NCI-H2196 (cell line): ENCODE measurements around the gene RFX4.
A peak's percentile ranks its signal among the peaks of the same experiment; 100 is the strongest.

Source experiments
- DNase-seq: peaks from one replicate; lab custom pipeline; 2025; ENCODE audit not compliant: unreplicated experiment; lab: John Stamatoyannopoulos, UW

Gene RFX4

DNA sequence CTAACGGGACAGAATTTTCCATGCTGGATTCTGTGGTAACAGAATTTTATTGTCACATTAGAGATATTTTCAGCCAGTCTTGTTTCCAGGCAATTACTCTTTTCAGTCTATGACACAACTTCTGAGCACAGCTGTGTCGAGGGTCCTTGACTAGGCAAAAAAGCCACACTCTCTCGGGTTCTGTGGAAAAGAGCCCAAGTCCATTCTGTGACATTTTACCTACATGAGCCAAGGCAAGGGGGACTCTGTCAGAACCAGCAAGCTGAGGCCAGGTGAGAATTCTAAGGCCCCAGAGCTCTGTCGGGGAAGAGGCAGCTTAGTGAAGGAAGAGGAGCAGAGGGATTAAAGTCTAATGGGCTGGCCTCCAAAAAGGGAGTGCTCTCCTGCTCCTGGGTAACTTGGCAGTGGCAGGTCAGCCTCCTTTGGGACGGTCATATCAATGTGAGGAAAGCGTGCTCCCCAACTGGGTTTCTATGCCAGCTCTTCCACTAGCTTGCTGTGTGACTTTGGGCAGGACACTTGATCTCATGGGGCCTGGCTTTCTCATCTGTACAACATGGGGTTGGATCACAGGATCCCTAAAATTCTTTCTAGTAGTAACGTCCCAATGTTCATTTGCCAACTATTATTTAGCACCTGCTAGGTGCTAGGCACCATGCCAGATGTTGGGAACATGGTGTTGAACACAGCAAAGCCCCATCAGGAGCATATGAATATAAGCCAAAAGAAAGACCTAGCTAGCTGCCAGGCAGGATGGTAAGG, 175.7 kb downstream of the RFX4 start:
- DNase-seq: no peak

DNA sequence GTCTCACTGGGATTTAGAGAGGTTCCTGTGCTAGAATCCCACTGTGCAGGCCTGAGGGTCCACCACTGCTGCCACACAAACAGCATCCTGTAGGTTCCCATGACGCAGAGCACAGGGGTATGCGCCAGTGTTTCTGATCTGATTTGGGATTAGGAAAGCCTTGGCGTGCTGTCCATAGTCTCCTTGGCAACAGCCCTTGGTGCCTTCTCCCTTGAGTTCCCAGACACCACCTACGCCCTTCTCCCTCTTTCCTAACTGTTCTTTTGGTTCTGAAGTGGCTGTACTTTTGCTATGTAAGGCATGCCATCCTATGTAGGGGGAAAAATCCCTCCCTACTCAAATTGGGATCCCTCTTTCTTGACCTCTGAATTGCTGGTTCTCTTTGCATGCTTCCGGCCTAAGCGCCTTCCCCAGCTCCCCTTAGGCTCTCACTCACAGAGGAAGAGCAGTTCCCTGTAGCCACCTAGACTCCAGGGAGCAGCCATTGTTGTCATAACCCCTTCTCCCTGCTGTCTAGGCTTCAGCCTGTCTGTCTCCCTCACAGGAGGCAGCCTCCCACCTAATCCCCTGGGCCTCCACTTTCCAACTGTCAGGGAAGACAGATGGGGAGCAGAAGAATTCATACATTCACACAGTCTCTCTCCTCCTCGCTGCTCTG, 176.9 kb downstream of the RFX4 start:
- DNase-seq: no peak

GRCh38 chr12:106760184-106760531, 177.4 kb downstream of the RFX4 start:
- peak; percentile 14 for DNase-seq

DNA sequence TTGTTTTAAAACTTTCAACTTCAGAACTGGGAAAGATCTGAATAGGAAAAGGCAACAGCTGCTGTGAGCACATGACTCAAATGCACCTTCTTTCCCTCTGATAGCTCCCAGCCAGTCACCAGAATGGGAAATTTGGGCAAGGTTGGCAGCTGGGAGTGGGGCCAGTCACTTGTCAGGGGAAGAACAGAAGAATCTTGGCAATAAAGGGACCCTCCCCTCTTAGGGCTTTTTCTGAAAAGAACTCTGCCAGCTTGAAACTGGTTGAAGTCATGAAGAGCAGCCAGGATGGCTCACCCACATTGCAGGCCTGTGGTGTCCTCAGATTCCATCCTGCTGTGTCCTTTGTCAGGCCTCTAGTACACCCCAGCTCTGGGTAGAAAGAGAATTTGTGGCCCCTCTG, 181.4 kb downstream of the RFX4 start:
- no peak for DNase-seq

- DNase-seq: no peak
These were observed 181.9 kb downstream of the RFX4 start for GRCh38 chr12:106764738-106765137.

DNA sequence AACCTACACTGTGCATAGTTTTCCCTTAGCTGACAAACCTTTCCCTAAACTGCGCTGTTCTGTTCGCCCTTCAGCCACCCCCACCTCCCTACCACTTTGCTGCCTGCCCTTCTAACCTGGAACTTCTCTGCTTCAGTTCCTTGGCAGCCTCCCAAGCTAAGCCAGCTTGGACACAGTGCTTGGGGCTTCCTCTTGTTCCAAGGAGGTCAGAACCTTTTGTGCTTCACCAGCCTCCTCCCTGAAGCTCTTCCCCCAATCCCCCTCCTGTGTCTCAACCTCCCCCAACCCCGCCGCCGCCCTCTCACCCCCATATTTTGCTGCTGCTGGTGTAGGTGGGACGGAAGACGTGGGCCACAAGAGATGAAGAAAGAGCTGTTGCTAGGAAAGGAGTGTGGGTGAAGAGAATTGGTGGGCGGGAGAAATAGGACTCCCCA, 183.6 kb downstream of the RFX4 start:
- peak; percentile 33 for DNase-seq

- no peak for DNase-seq
These were observed 184.4 kb downstream of the RFX4 start for GRCh38 chr12:106767206-106767605.

- no peak for DNase-seq
These were observed 185.4 kb downstream of the RFX4 start for GRCh38 chr12:106767954-106768822.

DNA sequence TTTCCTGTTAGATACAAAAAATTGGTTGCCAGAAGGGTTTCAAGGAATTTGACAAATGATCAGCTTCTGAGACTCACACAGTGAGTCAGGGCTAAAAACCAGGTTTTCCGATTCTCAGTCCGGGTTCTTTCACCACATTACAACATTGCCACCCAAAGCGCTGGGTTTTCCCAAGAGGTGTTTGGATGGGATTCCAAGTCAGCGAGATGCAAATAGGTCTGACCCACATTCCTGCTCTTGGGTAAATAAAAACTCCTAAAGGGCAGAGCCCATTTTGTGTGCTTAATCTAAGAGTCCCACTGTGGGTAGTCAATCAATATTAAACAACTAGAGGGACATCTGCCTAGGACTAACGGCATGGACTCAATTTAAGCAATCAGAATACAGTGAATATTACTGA, 186.3 kb downstream of the RFX4 start:
- DNase-seq: no peak

GRCh38 chr12:106769546-106769945, 186.7 kb downstream of the RFX4 start:
- DNase-seq: no peak

DNA sequence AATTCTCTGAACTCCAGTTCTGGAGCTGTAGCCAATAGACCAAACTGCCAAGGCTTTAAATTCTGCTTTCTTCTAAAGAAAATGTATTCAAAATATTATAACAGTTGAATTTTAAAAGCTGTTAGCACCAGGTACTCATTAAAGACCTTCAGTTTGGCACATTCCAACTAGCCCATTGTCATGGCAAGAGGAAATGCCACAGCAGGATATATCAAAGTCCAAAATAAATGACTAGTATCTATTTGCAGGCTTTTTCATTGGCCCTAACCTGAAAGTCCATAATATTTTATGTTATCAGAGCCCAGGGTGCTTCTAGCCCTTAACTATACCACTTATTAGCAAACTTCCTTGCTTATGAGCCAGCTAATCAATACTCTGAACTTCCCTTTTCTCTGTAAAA, 188.6 kb downstream of the RFX4 start:
- DNase-seq: no peak

GRCh38 chr12:106773286-106774004, 190.6 kb downstream of the RFX4 start:
- DNase-seq: no peak

DNA sequence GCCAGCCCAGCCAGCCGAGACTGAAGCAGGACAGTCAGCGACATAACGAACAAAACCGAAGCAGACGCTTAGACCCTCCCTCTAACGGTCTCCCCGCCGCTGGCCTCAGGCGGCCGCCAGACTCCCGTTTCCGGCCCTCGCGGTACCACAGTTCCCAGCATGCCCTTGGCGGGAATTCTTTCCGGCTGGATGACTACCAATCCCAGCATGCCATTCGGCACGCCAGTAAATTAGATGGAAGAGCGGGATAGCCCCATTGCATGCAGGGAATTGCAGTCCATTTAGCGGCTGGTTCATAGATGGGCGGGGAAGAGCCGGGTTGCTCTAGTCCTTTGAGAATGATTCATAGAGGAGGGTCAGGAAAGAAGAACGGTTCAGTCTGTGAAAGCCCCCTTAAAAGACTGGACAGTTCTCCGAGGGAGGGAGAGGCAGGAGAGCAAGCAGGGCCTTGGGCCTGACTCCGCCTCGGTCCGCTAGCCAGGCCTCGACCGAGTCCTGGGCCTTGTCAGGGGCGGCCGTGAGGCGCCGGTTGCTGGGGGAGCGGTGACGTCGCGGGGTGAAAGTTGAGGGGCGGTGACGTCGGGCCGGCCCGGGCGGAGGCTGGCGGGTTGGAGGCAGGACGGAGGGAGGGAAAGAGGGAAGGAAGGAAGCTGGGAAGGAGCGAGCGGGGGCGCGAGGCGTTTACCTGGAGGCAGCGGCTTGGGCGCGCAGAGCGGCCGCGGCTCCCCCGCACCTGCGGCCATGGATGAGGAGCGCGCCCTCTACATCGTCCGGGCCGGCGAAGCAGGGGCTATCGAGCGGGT, 191.4 kb downstream of the RFX4 start, which contains the start of gene RIC8B:
RIC8B (plus strand) TSS at position 678 of the 803 bp plus-strand sequence; CDS start at position 742, 64 bp downstream.
- DNase-seq: peak; percentile 97

GRCh38 chr12:106774808-106775524, 192.2 kb downstream of the RFX4 start:
- DNase-seq: no peak

DNA sequence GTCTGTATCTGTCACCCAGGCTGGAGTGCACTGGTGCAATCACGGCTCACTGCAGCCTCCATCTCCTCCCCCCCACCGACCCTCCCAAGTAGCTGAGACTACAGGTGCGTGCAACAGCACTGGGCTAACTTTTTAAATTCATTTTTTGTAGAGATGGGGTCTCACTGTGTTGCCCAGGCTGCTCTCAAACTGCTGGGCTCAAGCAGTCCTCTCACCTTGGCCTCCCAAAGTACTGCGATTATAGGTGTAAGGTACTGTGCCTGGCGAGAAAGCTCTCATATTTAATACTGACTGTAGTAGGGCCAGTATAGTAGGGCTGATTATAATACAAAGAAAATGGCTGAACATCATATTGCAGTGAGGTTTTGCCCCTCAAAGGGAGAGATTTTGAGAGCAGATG, 194.1 kb downstream of the RFX4 start:
- no peak for DNase-seq

DNA sequence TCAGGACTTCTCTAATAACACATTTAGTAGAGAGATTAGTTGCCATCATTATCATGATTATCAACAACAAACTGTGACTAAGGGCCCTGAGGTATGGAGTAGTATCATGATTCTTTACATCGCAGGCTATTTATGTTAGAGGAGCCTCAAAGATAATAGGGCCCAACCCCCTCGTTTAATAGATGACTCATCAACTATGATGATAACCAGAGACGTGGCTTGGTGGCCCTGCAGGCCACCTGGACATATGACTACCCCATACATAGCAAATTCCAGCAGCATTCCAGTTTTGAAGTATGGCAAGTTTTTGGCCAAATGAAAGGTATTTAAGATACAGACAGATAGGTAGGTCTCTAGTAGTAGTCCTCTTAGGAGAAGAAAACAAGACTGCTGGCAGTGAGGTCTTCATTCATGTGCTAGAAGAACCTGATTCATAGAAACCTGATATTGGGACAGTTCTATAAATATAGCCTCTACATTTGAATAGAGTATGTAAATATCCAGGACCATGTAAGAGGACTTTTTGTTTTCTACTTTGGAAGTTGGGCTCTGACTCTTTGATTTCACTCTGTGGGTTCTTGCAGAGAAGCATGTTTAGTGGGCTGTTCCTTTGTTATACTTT, 197.3 kb downstream of the RFX4 start:
- no peak for DNase-seq

DNA sequence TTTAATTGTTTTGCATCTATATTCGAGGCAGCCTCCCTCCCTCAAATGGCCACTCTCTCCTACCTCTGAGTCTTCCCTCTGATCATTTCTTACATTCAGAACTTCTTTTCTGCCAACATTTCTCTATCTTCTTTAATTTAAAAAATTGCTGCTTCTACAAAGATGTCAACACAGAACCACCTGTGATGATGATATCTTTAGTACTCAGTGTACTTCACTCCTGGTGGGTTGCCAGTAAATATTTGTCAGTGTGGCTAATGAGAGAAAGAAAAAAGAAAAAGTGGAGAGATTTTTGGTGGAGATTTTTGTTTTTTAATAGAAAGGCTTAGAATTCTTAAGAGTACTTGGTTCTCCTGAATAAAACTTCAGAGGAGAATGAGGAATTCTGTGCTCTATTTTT, 199.8 kb downstream of the RFX4 start:
- no peak for DNase-seq

DNA sequence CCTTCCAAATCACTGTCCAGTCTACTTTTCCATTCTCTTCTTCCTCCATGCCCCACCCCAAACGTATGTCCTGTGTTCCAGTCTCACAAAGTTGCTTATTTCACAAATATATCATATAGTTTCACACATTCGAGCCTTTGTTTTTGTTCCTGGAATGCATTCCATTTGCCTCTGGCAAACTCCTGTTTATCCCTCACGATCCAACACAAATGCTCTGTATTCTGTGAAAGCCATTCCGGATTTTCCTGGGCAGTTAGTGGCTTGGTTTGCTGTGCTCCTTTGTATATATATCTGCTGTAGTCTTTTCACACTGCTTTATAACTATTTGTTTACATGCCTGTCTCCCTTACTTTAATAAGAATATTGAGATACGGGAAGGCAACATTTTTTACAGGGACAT, 200.7 kb downstream of the RFX4 start:
- DNase-seq: no peak

DNA sequence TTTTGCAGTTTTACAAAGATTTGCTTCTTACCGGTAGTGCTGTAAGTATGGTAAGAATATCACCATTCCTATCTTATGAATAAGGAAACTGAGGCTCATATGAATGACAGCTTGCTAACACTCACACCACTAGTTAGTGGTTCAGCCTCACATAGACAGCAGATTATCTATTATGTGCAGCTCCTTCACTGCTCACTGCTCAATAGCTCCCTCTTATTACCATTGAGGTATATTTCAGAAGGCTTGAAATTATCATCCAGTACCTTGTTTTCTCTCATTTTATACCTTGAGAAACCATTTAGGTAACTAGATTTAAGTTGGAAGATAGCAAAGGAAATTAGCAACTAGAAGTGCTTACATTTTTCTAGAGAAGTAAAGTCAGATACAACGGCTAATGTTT, 207.2 kb downstream of the RFX4 start:
- no peak for DNase-seq
